ENCODE results near the gene FSD2.

FSD2 gene, protein sequence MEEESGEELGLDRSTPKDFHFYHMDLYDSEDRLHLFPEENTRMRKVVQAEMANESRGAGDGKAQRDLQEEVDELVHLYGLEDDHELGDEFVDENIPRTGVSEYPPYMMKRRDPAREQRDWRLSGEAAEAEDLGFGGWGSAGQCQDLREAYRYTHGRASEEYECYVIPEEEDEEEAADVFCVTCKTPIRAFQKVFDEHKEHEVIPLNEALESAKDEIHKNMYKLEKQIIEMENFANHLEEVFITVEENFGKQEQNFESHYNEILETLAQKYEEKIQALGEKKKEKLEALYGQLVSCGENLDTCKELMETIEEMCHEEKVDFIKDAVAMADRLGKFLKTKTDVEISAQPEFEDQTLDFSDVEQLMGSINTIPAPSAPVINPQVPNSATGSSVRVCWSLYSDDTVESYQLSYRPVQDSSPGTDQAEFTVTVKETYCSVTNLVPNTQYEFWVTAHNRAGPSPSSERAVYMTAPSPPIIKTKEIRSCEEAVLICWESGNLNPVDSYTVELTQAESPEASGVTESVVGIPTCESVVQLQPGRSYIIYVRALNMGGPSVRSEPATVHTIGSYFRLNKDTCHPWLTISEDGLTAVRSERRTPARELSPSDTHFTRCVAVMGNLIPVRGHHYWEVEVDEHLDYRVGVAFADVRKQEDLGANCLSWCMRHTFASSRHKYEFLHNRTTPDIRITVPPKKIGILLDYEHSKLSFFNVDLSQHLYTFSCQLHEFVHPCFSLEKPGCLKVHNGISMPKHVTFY

DNA sequence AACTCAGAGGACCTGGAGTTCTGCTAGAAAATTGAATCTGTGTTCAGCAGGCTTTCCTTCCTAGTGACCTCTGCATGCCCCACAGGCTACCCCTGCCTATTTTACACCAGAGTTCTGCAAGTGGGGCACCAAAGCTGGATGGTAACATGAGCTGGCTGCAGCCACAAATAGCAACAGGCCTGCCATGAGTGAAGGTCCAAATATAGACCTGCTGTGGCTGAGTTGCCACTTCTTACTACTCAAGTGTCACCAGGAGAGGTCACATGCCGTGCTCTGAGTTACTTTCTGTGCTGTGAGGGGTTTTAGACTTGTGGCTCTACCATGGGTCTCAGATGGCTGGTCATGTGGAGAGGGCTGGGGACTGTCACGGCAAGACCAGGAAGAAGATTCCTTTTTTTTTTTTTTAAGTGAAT is at the start of gene FSD2:
Gene FSD2, minus strand, starts transcription at position 76 of the 413 bp plus-strand sequence. CDS start 18,679 bp downstream, outside the sequence.
- no peak for DNase-seq (ENCODE audit: low read depth)

DNA sequence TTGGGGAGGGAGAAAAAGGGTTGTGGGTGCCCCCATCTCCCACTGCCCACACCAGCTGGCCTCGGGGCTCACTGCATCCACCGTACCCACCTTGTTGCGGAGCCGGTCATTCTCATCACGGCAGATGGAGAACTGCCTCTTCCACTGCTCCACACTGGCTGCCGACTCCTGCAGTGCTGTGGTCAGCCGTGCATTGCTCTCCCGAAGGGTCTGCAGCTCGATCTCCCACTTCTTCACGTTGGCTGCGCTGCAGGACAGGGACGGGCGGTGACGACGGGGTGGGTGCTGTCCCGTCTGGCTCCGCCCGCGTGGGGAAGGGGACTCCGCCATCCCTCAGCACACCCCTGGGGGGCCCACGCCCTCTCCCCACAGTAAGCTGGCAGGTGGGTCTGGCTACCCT is 48.7 kb upstream of the FSD2 start:
- DNase-seq (ENCODE audit: low read depth) = no peak

DNA sequence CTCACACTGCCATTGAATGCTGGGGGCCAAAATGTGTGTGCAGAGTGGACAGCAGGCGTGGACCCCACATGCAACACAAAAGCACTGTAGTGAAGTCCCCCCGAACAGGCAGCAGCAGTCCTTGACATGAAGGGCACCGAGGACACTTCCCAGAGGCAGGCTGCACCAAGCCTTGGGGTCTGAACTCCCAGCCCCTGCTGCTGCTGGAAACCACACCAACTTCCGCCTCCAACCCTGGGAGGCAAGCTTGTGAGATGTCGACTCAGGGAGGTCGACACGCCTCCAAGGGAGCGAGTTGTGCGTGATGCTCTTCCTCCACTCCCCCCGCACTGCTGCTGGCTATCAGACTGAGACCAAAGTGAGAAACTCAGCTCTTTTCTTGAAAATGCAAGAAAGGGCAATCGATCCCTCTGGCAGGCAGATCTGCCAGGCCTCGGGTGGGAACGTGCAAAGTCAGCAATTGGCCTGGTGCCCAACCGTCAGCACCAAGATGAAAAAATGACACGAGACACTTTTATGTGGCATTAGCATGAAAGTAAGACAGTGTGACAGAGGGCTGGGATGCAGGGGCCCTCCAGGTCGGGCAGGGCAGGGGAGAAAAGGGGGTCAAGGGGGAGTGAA is 47.2 kb upstream of the FSD2 start:
- DNase-seq (ENCODE audit: low read depth) = no peak

DNA sequence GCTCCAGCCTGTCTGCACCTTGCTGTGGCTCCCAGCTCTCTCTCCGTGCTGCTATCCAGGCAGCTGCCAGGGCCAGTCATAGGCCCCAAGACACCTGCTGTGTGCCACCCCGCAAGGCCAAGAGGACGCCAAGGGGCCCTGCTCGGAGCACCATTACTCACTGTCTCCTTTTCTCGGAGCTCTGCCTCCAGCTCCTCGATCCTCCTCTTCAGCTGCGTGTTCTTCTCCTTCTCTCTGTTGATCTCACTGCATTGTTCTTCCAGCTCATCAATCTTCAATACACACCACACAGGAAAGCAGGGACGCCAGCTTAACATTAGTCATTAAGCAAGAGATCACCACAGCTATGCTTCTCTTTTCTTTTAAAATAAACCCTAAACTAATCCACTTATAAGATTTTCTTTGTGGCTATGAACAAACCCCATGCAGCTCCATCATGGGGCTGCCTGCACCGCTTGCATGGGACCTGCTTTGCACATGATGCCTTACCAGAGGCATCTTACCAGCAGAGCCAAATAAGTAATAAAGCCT is 46.2 kb upstream of the FSD2 start:
- peak; percentile 50 for DNase-seq (ENCODE audit: low read depth)

DNA sequence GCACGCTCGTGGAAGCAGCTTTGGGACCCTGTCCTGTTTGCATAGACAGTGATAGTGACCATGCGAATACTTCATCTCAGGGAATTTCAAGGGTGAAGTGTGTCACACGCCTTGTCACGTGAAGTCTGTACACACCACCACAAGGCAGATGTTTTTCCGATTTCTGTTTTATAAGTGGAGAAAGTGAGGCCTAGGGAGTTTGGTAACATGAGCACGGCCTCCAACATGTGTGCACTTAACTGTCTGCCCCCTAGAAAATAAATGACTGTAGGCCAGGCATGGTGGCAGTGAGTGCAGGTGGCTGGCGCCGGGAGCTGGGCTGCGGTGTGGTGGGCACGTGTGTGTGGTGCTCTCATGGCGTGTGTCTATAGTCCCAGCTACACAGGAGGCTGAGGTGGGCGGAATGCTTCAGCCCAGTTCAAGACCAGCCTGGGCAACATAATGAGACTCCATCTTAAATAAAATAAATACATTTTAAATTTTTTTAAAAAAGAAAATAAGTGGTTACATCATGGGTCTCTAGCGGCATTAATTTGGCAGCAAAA is 45.5 kb upstream of the FSD2 start:
- no peak for DNase-seq (ENCODE audit: low read depth)

DNA sequence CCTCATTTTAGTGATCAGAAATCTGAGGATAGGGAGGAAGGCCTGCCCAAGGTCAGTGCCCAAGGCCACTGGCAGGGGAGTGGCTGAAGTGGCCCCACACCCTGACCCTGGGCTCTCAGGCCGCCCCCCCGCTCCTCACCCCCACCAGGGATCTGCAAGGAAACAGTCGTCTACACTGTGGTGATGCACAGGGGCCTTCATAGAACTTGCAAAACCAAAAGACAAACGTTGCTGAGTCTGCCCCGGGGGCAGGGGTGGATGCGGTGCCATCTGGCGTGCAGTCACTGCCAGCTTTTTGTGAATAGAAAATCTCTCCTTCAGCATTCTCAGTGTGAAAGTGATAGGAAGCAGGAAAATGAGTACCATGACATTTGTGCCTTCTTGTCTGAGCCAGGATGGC is 44.9 kb upstream of the FSD2 start:
- DNase-seq (ENCODE audit: low read depth) = no peak

DNA sequence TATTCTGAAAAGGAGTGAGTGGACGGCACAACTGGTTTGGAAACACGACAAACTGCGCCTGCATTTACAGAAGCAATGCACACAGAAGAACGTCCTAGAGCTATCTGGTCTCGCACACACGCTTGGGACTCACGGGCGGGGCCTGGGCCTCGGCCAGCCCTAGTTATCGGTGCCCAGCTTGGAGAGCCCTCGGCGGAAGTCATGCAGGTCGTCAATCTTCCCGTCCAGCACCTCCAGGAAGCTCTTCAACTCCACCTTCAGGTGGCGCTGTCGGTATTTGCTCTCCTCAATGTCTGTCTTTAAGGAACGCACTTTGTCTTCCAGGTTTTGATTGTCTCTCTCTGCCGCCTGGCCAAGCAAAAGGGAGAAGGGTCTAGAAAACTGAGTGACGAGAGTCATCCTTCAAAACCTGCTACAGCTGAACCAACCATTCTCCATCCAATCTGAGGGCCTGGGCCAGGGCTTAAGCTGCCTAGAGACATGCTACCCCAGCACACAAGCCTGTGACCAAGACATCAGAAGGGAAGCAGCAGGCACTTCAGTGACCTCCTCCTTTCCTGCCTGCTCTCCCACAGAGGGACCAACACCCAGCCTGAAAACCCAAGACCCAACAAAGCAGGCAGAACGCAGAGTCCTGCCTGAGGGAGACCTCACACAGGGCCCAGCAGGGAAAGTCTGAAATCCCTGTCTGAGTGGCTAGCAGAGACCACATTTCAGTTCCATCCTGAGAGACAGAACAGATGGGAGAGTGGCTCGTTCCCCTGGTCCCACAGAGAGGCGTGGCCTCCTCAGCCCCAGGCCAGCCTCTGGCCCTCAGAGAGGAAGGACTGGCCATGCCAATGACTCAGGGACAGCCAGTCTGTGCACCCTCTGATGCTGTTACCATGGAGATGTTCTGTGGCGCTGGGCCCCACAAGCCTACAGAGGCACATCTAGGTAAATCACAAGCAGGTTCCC is 44.0 kb upstream of the FSD2 start:
- peak; percentile 85 for DNase-seq (ENCODE audit: low read depth)

DNA sequence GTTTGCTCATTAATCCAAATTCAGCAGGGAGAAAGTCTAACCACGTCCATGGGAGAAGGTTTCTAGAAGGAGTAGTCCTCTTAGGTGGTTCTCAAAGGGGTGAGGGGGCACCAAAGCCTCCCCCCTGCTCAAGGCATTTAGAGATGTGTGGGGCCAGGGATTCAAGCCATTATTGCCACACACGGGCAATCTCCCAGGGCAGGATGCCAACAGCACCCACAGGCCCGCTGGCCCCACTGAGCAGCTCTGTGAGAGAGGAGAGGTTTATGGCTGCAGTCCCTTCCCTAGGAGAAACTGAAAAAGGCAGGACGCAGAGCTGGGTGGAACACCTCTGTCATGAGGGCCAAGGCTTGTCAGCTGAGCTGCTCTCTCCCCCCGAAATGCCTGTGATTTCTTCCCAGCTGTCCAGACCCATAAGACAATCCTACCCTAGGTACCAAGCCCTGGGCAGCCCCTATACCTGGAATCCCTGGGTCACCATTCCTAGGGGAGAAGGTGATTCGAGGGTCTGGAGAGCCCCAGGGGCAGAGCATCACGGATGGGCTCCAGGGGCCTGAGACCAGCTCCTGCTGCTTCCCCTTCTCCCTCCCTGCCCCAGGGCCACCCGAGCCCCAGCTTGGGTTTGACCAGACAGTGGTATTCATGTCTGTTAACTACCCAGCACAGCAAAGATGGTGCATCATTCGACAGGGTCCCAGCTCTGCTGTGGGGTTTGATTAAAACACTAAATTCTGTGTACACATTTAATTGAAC is 42.5 kb upstream of the FSD2 start:
- DNase-seq (ENCODE audit: low read depth) = no peak

DNA sequence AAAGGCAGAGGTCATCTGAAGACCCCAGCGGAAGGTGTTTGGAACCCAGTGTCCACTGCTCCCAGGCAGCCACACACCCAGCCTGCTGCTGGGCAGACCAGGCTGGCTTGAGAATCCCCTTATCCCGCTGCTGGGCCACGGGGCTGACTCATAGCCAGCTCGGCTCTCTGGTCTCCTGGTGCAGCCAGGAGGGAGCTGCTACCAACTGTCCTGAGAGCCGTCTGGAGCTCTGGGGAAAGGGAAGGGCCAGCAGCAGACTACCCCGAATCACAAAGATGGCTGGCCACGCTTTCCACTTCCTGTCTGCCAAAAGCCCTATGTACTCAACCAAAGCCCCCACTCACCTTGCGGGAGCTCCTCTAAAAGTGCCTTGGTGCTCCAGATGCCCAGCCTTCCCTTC is 41.8 kb upstream of the FSD2 start:
- DNase-seq (ENCODE audit: low read depth) = peak; percentile 28

DNA sequence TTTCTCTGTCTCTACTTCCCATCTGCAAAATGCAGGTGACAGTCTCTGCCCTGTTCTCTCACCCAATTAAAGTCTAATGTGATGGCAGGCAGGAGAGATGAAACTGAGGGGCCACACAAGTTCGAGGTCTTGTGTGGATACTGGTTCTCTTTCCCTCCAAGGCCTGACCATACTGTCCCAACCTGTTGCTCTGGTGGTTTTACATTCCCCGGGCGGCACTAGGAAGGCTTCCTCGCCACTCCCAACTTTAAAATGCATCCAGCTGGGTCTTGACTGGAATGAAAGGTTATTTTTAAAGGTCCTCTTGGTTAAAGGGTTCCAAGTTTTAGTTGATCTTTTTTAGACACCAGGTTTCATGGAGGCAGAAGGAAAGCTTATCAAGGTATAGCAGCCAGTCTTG is 40.8 kb upstream of the FSD2 start:
- DNase-seq (ENCODE audit: low read depth) = no peak

DNA sequence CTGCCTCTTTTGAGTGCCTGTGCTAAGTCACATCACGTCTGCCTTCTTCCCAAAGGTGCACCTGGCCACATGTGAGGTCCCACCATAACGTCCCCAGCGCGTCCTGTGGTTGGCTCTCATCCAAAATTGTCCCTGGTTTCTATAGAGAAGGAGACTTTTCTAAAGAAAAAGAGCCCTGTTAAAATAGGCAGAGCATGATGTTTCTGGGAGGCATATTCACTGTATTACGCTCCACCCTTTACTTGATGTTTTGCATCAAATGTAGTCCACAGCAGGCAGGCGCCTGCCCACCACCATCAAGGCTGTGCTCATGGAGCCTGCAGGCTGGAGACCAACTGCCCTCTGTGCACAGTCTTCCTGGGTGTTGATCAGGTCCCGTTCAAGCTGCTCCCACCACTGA is 39.8 kb upstream of the FSD2 start:
- DNase-seq (ENCODE audit: low read depth) = no peak

DNA sequence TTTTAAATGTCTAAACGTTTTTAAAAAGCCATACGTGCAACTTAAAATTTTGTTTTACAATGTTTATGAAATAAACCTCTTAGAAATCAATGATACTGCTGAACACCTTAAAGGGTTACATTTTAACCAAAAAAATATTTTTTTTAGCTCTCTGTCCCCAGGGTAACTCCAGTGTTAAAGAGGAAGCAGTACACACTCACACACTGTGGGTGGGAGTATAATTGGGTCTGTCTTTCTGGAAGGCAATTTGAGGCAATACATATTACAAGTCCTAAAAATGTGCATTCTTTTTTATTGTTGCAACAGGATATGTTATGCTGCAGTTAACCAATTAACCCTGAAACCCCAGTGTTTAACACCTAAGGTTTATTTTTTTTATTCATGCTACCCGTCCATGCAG is 37.7 kb upstream of the FSD2 start:
- no peak for DNase-seq (ENCODE audit: low read depth)

DNA sequence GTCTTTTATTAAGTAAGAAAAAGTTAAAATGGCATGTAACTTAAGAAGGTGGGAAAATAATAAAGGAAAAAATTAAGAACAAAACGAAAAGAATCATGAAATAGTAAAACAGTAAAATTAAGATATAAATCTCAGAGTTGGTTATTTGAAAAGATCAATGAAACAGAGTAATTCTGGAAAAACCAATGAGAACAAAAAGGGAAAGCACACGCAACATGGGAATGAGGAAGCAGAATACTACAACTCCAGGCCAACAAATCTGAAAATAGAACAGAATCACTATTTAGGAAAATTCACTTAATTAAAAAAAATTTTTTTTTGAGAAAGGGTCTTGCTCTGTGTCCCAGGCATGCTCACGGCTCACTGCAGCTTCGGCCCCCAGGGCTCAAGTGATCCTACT is 34.3 kb upstream of the FSD2 start:
- DNase-seq (ENCODE audit: low read depth) = no peak

DNA sequence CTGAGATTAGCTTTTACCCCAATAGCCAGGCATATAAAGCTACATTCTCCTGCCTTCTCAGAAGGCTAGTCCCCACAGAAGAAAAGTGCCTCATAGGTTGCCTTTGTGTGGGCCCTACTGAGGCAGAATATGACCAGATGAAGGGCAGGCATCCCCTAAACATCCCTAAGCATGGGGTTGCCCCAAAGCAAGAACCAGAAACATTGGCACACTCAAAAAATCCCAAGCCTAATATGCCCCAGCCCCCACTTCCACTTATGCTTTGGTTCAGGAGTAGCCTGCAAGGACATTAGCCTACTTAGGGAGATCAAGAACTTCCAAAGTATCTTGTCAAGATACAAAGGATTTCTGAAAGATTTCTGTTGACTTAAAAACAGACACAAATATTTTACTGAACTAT is 33.3 kb upstream of the FSD2 start:
- DNase-seq (ENCODE audit: low read depth) = no peak

DNA sequence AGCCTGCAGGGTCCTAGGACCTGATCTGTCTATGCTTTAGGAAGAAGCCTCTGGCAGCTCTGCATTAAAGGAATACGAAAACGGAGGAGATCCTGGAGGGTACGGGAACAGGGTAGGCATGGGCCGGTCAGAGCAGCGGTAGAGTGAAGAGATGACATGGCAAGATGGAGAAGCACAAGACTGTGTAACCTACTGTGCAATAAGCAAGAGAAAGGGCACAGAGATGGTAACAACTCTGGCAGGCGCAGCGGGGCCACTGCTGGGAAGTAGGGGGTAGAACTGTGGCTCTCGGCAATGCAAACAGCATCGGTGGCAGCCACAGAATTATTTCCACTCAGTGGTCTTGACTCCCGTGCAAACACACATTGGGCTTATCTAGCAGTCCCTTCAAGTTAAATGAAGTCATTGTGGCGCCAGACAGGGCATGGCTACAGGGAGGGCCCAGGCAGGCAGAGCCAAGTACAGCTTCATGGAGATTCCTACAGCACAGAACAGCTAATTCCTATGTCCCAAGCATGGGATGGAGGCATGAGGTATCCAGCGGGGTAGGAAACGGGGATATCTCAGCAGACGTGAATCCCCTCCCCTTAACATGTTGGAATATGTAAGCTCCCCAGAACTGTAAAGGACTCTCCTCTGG is 32.3 kb upstream of the FSD2 start:
- DNase-seq (ENCODE audit: low read depth) = no peak

DNA sequence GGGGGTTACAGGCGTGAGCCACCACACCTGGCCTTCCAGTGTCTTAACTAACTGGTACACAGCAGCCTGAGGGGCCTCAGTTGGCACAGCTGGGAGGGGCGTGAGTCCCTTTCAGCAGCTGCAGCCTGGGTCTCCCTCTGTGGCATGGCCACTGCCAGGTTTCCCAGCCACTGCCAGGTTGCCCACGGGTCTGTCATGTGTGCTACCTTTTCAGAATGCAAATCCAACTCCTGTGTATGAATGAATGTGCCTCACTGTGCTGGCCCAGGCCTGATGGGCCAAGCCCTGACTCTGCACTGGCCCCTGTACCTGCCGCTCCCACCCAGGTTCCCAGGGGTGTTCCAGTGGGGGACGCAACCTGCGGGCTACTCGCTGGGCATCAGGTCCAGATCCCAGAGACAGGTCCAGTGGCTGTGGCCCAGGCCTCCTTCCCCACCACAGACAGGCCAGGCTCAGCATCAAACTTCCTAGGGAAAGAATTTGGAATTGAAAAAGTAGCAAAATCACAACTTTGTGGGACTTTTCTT is 29.6 kb upstream of the FSD2 start:
- DNase-seq (ENCODE audit: low read depth) = no peak

DNA sequence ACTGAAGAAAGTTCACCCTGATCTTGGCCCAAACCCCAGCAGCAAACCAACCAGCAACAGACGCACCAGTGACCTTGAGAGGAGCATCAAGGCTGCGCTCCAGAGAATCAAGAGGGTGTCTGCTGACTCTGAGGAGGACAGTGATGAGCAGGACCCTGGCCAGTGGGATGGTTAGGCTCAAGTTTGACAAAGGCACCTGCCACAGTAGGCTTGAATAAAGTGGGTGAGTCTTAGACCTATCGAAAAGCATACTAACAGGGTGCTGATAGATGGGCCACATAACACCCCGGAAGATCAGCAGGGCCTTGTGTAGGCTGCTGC is 27.5 kb upstream of the FSD2 start:
- DNase-seq (ENCODE audit: low read depth) = no peak

DNA sequence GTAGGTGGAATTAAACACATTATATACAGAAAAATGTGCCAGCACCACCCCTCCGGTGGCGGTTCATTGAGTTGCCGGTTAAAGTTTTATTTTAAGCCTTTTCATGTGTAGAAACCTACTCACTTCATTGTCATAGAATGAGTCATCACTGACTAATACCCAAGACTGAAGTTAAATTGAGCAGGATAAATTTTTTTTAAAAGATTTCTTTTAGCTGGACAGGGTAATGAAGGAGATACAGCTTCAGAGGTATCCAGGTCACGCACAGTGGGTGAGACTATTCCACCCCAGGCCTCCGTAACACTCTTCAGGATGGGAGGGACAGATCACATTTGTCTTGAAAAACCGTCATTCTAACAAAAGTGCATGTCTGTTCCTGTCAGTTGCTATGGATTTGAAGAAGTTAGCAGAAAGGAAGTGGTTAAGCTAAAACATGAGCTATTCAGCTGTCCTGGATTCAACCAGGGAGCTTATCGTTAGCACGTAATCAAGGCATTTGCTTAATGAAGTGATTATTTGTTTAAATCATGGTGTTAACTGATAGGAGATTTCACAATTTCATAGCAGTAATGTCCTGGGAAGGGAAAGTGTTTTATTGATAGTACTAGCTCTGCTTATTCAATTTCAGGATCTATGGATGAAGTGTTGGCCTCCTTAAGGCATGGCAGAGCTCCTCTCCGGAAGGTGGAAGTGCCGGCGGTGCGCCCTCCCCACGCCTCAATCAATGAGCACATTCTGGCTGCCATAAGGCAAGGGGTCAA is 26.9 kb upstream of the FSD2 start:
- peak; percentile 90 for DNase-seq (ENCODE audit: low read depth)

DNA sequence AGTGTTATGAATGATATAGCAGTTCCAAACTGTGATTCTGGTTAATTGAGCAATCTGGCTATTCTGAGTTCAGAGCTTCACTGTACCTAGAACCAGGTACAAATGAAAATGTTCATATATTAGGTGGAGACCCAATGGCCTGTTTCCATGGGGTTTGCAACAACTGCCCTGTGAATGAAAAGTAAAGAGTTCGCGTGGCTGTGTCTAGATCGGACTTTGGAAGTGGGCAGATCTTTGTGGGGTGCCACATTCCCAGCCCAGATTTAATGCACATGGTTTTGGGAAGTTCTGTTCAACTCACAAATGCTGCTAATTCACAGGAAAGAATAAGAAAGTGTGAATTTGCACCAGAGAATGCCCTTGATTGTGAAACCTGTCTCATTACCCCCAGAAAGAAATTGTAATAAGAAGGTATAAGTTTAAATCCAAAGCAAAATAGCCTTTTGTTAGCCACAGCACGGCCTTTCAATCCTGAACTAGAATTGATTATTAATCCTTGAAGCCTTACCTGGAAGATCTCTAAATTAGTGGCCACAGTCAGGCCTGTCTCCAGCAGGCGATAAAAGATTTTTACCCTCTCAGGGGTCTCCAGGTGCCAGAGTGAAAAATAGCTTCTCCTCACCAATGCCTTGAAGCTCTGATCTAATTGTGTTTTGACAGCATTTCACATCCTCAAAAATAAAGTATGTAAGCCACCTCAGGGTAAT is 26.2 kb upstream of the FSD2 start:
- no peak for DNase-seq (ENCODE audit: low read depth)

All from iris pigment epithelial cell (primary cell).